HG02623 (cell line): ENCODE measurements around the gene PRKN.

ENCODE experiments used
- ATAC-seq: cut with Tn5 transposase; IDR thresholded peaks from one replicate; pipeline ENCODE4 v1.9.1; 2021; ENCODE audit warnings: moderate library complexity; ENCODE audit not compliant: unreplicated experiment

The PRKN gene

GRCh38 chr6:162389343-162390085, 338.1 kb downstream of the PRKN start:
- no peak for ATAC-seq

GRCh38 chr6:162388383-162388777, 339.2 kb downstream of the PRKN start:
- no peak for ATAC-seq

GRCh38 chr6:162387718-162388382, 339.7 kb downstream of the PRKN start:
- no peak for ATAC-seq

DNA sequence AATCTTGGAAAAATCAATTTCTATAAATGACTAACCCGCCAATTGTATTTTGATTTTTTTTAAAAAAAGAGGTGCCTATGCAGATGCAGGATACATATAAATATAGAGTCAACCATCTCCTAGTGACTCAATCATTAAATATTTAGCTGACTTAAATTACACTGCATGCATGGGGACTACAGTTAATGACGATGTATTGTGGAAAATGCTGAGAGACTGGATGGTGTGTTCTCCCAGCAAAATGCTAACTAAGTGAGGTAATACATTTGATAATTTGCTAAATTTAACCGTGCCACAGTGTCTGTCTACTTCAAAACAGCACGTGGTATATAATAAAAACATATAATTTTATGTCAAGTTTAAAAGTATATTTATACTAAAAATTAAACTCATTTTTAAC, 341.6 kb downstream of the PRKN start:
- no peak for ATAC-seq

GRCh38 chr6:162379757-162380409, 347.7 kb downstream of the PRKN start:
- no peak for ATAC-seq

DNA sequence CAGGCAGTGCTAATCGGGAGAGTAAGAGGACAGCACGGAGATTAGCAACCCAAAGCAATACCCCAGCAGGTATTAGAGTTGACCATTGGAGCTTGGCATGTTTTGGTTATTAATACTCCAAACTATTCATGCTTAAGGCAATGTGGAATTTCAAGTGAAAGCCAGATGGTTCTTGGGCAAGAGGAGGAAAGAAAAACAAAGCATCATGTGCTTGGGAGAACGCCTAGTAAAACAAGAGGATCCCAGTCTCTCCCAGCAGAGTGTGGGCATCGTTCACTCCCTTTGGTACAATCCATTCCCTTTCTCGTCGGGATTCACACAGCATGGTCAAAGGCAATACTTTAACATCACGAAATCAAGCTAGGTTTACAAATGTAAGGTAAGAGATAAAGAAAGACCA, 349.8 kb downstream of the PRKN start:
- ATAC-seq: no peak

GRCh38 chr6:162373868-162374267, 353.7 kb downstream of the PRKN start:
- no peak for ATAC-seq

- no peak for ATAC-seq
Measured at GRCh38 chr6:162373192-162373591, 354.4 kb downstream of the PRKN start.

GRCh38 chr6:162372106-162372505, 355.5 kb downstream of the PRKN start:
- ATAC-seq: no peak

- ATAC-seq: no peak
Measured at GRCh38 chr6:162371121-162371520, 356.4 kb downstream of the PRKN start.

GRCh38 chr6:162369091-162369490, 358.5 kb downstream of the PRKN start:
- ATAC-seq: no peak

- no peak for ATAC-seq
Measured at GRCh38 chr6:162364488-162364887, 363.1 kb downstream of the PRKN start.

- ATAC-seq: no peak
Measured at GRCh38 chr6:162363757-162364156, 363.8 kb downstream of the PRKN start.

DNA sequence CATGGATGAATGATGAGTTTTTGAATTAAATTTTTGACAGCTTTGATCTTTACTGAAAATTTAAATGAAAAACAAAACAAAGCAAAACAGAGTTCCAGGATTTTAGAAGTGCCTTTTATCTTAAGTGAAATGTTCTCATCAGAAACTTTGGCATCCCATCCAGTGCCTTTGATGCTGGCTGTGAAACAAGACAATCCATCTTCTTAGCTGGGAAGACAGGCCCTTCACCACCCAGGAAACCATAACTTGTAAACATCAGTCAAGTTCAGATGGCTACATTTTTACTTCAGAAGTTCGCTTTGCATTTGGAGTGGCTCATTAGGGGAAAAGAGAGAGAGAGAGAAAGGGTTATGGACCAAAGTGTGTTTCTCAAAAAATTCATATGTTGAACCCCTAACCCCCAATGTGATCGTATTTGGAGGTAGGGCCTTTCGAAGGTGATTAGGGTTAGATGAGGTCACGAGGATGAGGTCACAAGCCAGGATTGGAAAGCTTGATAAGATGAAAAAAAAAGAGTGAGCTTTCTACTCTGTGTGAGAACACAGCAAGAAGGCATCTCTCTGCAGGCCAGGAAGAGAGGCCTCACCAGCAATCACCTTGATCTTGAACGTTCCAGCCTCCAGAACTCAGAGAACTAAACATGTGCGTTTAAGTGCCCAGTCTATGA, 366.5 kb downstream of the PRKN start:
- ATAC-seq: no peak

GRCh38 chr6:162358625-162359024, 368.9 kb downstream of the PRKN start:
- no peak for ATAC-seq

GRCh38 chr6:162345051-162345511, 382.5 kb downstream of the PRKN start:
- ATAC-seq: no peak

- no peak for ATAC-seq
Measured at GRCh38 chr6:162344646-162345010, 382.9 kb downstream of the PRKN start.

- no peak for ATAC-seq
Measured at GRCh38 chr6:162343936-162344645, 383.5 kb downstream of the PRKN start.

- no peak for ATAC-seq
Measured at GRCh38 chr6:162343198-162343935, 384.2 kb downstream of the PRKN start.

GRCh38 chr6:162337412-162337811, 390.2 kb downstream of the PRKN start:
- no peak for ATAC-seq
